Left ventricle myocardium superior (tissue), 1 donor: ENCODE results near the gene UBTD1. TPM values are rescaled to one million over a fixed set of nuclear protein-coding genes. Genes with fewer than 3 reads are reported as not detected.

Experiments
- ATAC-seq: fragments of 200-7000 bp; cut with Tn5 transposase; one replicate; pipeline ENCODE4 v1.9.1; 2020; ENCODE audit warnings: mild to moderate bottlenecking, moderate library complexity
- DNase-seq: peaks from one replicate; pipeline ENCODE4 v3.0.0-alpha.2; 2020
- intact Hi-C: fragments of 100-400 bp; cut with micrococcal nuclease; formaldehyde crosslinking; loops from one replicate; pipeline ENCODE4 v1.11.0; 2022
- total RNA-seq: library from RNA; stranded (reverse); fragmentation: NEBNext Ultra II Directional; extraction: Animal tissue kit (Norgen Biotek cat#: 25700); gene quantifications from one replicate; pipeline ENCODE4 v1.2.1, GENCODE V29; 2021
- donor health status: DM: no; HTN: yes; CAD: no; lungs with severe emphysema.

The UBTD1 gene
- total RNA-seq, 1 donor from 2014 or later = 28.1 TPM

GRCh38 chr10:97531401-97531986 is 32.8 kb downstream of the UBTD1 start:
- intact Hi-C loops = no loop called here
- DNase-seq (no peak), ATAC-seq (no peak)

- ATAC-seq (no peak), DNase-seq (no peak)
- intact Hi-C loops = no loop called here
Measured at GRCh38 chr10:97532935-97533671, 34.4 kb downstream of the UBTD1 start.

- intact Hi-C loops = no loop called here
- ATAC-seq (no peak), DNase-seq (no peak)
Measured at GRCh38 chr10:97533888-97534287, 35.2 kb downstream of the UBTD1 start.

- peak; percentile 48 for DNase-seq
- intact Hi-C loops = no loop called here
- peak; percentile 20 for ATAC-seq
Measured at GRCh38 chr10:97534746-97535367, 36.1 kb downstream of the UBTD1 start.

- no peak for DNase-seq
- no peak for ATAC-seq
- intact Hi-C loops = no loop called here
Measured at GRCh38 chr10:97537186-97537869, 38.6 kb downstream of the UBTD1 start.

GRCh38 chr10:97538411-97538810 is 39.7 kb downstream of the UBTD1 start:
- DNase-seq (no peak), ATAC-seq (no peak)
- intact Hi-C loops = no loop called here

GRCh38 chr10:97538839-97539238 is 40.1 kb downstream of the UBTD1 start:
- ATAC-seq (no peak), DNase-seq (no peak)
- intact Hi-C loops = no loop called here

GRCh38 chr10:97539523-97540200 is 40.9 kb downstream of the UBTD1 start:
- intact Hi-C loops = no loop called here
- DNase-seq = peak; percentile 53
- peak; percentile 17 for ATAC-seq

GRCh38 chr10:97540669-97541500 is 42.2 kb downstream of the UBTD1 start:
- ATAC-seq (no peak), DNase-seq (peak; percentile 54)
- intact Hi-C loops = no loop called here

- ATAC-seq = peak; percentile 79
- intact Hi-C loops = no loop called here
- peak; percentile 70 for DNase-seq
Measured at GRCh38 chr10:97542169-97543024, 43.7 kb downstream of the UBTD1 start.

- ATAC-seq (peak; percentile 86), DNase-seq (peak; percentile 77)
- intact Hi-C loops = no loop called here
Measured at GRCh38 chr10:97543025-97543546, 44.4 kb downstream of the UBTD1 start.

- intact Hi-C loops = no loop called here
- DNase-seq (no peak), ATAC-seq (no peak)
Measured at GRCh38 chr10:97546456-97547270, 47.9 kb downstream of the UBTD1 start.

- DNase-seq = no peak
- ATAC-seq = no peak
- intact Hi-C loops = no loop called here
Measured at GRCh38 chr10:97547271-97547600, 48.5 kb downstream of the UBTD1 start.

- intact Hi-C loops = no loop called here
- DNase-seq = no peak
- peak; percentile 55 for ATAC-seq
Measured at GRCh38 chr10:97547962-97548361, 49.2 kb downstream of the UBTD1 start.

- intact Hi-C loops = no loop called here
- DNase-seq (no peak), ATAC-seq (no peak)
Measured at GRCh38 chr10:97548828-97549455, 50.2 kb downstream of the UBTD1 start.

GRCh38 chr10:97549587-97550322 is 51.0 kb downstream of the UBTD1 start:
- ATAC-seq (peak; percentile 55), DNase-seq (peak; percentile 64)
- intact Hi-C loops = loop anchor here (5.0 kb wide), 1 partner anchor 87 kb away; no protein-coding TSS in a partner anchor
